ENCODE data around the gene TCF7L2.

TCF7L2 gene

DNA sequence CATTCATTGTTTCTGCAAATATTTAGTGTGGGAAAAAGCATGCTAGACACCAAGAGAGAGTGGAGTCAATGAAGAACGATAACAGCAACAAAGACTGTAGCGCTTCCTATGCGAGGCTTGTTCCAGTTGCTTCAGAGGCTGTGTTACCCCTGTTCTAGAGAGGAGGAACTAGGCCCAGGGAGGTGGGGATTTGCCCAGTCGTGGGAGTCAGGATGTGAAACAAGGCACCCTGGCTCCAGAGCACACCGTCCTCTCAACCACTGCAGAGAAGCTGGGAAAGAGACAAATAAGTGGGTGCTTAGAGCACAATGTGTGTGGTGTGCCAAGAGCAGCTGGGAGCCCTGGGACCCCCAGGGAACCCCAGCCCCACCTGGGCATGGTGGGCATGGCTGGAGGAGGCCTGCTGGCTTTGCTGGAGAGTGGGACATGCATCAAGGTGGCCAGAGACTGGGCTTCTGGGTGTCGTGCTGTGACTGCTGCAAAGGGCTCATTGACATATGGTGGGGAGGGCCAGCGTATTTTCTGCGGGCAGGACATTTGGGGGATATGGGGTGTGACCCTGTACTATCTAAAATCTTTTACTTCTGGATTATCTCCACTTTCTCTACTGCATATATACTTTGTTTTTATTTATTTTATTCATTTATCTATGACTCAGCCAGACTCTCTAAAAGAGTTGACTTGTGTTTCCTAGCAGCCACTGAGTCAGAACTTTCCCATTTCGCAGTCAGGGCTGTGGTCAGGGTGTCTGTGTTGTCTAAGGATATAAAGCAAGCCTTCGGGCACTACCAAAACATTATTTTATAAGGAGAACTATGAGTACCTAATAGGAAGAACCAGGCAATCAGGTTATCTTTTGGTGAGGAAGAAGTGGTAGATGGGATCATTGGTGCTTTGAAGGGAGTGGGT lies 95.4 kb downstream of the TCF7L2 start:
- no peak for DNase-seq (ENCODE audit: low read depth in 2 of 2)

DNA sequence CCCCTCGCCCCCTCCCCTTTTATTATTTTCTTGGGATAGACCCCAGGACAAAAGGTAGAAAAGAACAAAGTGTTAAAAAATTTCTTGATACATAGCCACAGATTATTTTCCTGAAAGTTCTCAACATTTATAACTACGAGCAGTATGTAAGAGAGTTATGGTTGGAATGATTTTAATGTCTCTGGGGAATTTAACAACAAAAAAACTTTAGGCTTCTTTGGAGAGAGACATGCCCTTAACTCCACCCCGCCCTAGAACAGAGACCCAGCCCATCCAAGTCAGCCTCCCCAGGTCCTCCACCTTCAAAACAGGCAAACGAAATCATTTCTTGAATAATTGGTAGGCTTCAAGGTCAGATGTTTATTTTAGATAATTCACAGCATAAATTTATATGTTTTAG lies 97.1 kb downstream of the TCF7L2 start:
- DNase-seq (ENCODE audit: low read depth in 2 of 2), result no peak

DNA sequence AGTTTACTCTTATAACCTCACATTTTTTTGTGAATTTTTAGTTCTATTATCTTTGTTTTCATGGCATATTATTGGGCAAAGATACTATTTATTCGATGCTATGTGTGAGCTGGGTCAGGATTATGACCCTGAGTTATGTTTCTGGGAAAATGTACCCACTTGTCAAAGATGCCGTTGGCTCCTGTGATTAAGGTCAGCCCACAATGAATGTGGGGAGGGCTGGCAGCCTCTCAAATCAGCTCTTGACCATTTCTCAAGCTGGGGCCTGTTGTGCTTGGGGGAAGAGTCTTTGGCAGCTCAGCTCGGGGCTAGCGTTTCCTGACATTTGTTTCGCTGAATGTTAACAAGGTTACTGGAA lies 97.5 kb downstream of the TCF7L2 start:
- no peak for DNase-seq (ENCODE audit: low read depth in 2 of 2)

DNA sequence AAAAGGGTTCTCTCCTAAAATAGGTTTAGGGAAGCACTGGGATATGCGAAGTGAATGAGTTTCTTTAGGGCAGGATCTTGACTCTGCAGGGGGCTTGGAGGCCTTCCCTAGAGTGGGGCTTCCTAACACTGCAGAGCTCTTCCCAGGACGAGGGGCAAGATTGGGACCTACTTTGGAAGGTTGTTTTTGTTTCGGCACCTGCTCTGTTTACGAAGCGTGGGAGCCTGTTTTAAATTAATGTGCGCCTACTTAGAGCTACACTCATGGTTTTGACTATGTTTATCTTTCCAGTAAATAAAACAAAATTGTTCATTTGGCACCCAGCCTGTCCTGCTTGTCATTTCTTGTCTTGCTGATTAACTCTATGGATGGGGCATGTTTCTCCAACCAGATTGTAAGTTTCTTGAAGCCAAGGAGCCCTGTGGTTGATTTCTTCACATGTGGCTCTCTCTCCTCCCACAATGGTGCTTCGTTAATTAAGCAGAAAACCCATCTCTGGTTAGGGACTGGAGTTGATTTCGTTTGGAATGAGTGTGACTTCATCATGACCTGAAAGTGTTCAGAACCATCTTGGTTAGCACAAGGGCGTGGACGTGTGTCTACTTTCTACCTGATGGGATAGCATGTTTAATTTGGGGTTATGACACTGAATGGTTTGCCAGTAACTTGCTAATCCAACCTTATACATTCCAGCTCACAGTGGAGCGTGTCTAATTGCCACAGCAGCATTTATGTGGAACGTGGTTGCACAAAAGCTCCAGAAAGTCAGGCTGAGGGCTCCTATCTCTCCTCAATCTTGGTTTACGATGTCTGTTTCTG lies 98.1 kb downstream of the TCF7L2 start:
- no peak for DNase-seq (ENCODE audit: low read depth in 2 of 2)

- no peak for DNase-seq (ENCODE audit: low read depth in 2 of 2)
These were observed 99.8 kb downstream of the TCF7L2 start for GRCh38 chr10:113049881-113050280.

DNA sequence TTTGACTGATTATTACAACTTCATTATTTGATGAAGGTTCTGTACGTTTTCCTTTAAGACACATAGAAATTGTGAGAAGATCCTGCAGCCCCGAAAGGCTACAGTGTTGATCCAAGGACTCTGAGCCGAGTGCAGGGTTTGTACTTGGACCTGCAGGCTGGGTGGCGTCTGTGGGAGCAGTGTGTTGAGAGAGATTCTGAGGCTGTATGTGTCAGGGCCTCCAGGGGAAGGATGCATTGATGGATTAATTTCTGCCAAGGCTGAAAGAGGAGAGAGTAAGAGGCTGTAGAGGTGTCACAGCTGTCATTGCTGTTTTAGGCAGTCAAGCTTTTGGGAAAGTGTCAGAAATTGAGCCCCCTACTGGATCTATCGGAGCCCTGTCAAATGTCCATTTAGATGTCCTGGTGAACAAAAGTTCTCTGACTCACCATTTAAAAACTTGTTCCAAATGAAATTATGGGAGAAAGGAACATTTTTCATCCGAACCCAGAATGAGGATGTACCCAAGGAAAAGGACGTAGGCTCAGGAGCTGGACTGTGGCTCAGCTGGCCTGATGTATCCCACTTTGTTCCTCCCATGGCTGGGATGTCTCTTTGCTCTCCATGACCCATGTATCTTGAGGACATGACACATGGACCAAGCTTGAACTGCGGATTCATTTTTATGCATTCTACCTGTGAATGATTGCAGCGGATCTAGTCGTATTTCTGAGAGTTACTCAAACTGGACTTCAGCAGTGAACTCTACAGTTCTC lies 102.2 kb downstream of the TCF7L2 start:
- no peak for DNase-seq (ENCODE audit: low read depth in 2 of 2)

DNA sequence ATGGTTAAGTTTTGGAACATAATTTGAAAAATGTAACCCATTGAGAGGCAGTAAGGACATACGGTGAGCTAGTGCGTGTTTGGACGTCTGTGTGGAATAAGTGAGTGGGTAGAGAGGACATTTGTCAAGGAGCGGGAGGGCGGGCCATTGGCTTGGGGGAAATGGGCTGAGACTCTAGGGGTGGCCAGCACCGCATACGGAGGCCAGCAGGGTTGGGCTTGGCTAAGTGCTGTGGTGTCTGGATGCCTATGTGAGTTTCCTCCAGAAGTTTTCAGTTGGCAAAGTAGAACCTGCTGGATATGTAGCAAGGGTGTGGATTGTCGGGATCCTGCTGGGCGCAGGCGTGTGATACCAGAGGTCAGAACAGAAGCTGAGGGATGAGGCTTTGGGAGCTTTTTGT lies 103.0 kb downstream of the TCF7L2 start:
- no peak for DNase-seq (ENCODE audit: low read depth in 2 of 2)

GRCh38 chr10:113053881-113054280 lies 103.8 kb downstream of the TCF7L2 start:
- DNase-seq (ENCODE audit: low read depth in 2 of 2), result no peak

- DNase-seq (ENCODE audit: low read depth in 2 of 2), result no peak
These were observed 105.4 kb downstream of the TCF7L2 start for GRCh38 chr10:113055458-113055857.

GRCh38 chr10:113056030-113056429 lies 106.0 kb downstream of the TCF7L2 start:
- no peak for DNase-seq (ENCODE audit: low read depth in 2 of 2)

GRCh38 chr10:113056441-113057021 lies 106.5 kb downstream of the TCF7L2 start:
- no peak for DNase-seq (ENCODE audit: low read depth in 2 of 2)

- no peak for DNase-seq (ENCODE audit: low read depth in 2 of 2)
These were observed 108.0 kb downstream of the TCF7L2 start for GRCh38 chr10:113057948-113058522.

- DNase-seq (ENCODE audit: low read depth in 2 of 2), result no peak
These were observed 108.7 kb downstream of the TCF7L2 start for GRCh38 chr10:113058523-113059370.

DNA sequence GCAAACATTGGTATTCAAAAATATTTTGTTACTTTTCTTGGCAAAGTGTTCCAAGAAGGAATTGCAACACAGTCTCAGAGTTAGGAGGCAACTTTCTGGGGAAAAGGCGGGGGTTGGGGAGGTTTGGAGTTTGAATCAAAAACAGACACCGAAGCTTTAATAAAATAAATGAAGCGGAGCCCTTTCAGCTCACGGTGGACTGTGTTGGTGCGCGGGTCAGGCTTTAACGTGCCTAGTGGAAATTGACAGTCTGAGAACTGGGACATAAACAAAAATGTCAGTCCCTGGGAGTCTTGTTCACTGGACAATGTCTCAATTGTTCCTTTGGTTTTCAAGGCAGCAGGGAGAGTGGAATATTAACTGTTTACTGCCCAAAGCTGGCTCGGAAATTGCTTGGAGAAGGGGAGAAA lies 109.3 kb downstream of the TCF7L2 start:
- DNase-seq (ENCODE audit: low read depth in 2 of 2), result no peak

DNA sequence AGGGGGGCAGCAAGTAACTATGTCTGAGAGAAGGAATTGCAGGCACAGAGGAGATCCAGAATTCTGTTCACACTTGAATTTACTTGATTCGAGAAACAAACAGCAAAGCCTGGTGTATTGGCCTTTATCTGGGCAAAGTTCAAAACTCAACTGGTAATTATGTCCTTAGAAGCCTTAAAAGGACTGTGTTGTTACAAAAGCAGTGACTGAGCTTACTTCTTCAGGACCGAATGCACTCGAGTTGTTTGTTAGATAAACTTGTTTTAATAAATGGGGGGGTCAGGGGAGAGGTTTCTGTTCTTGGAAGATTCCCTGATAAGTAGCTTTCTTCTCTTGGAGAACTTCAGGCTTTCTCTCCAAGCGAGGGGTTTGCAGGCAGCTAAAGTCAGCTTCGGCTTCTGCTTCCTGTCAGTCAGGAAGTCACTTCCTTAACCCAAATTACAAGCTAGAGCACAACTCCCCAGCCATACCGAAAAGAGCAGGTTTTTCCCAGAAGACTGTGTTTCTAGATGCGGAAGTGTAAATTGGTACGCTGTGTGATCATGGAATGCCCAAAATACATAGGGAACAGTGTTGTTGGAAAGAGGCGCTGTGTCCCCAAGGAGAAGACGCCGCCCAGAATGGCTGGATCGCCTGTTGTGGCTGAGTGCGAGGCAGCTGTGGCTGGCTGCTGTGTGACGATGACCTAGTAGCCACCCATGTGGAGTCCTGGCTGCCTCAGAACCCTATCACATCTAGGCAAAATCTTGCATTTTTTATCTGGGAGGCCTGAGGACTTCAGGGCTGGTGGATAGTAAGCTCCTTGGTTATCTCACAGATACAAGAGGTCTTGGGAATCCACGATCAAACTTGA lies 110.4 kb downstream of the TCF7L2 start:
- DNase-seq (ENCODE audit: low read depth in 2 of 2), result no peak

DNA sequence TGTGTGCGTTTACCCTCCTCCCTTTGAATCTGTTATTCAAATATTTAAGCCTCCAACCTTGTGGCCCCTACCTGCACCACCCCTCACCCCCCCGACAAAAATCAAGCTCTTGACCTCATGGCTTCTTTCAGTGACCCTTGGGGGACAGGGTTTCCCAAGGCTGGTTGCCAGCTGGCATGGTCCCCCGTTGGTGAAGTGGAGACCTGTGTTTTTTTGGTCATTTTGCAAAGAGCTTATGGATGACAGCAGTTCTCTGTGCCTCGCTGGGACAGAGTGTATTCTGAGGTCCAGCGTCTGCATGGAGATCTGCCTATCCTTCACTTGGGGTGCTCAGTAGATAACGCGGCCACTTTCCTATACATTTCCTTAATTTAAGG lies 111.0 kb downstream of the TCF7L2 start:
- DNase-seq (ENCODE audit: low read depth in 2 of 2), result no peak

- no peak for DNase-seq (ENCODE audit: low read depth in 2 of 2)
These were observed 111.5 kb downstream of the TCF7L2 start for GRCh38 chr10:113061557-113061956.

- no peak for DNase-seq (ENCODE audit: low read depth in 2 of 2)
These were observed 113.3 kb downstream of the TCF7L2 start for GRCh38 chr10:113063043-113063967.

DNA sequence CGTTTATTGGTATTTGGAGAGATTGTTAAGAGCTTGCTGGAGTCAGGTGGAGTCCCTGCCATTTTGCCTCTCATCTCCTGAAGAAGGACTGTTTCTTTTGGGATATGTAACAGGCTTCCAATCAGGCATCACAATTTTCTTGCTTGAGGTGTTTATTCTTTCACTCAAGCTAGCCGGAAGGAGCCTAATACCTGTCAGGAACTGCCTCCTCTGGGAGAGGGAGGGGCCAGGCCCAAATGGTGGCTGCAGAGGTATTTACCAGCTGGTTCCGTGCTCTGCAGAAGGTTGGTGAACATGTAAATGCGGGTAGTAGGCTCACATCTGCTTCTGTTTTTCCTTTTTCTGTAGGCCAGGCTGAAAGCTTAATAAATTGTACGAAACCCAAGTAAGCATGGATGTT lies 114.0 kb downstream of the TCF7L2 start:
- DNase-seq (ENCODE audit: low read depth in 2 of 2), result no peak

Data from stimulated activated CD4-positive, alpha-beta T cell treated with anti-CD3 and anti-CD28 coated beads, Interleukin-4, amount 100 ng/mL, for 48 hours (primary cell).